ENCODE results near the gene TOR3A.

- no peak for TF ChIP-seq CTCF (IDR thresholded peaks at IDR 0.05; ENCODE audit: insufficient read depth, low read length)
- no peak for TF ChIP-seq GABPA (IDR thresholded peaks at IDR 0.05; ENCODE audit: low read depth)
- no peak for TF ChIP-seq POLR2AphosphoS5 (IDR thresholded peaks at IDR 0.05; ENCODE audit: low read depth)
- TF ChIP-seq SPI1 (IDR thresholded peaks at IDR 0.05; ENCODE audit: borderline replicate concordance, low read depth): no peak
Measured at GRCh38 chr1:179082333-179082998, 596 bp downstream of the TOR3A start.
